ENCODE results near the gene IMMP2L. TPM values are rescaled to one million over a fixed set of nuclear protein-coding genes. Genes with fewer than 3 reads are reported as not detected.

The IMMP2L gene
- total and polyA plus RNA-seq, 2 of the 4 experiments (the other 2 are of a cell fraction), result 5.8 to 9.3 TPM

DNA sequence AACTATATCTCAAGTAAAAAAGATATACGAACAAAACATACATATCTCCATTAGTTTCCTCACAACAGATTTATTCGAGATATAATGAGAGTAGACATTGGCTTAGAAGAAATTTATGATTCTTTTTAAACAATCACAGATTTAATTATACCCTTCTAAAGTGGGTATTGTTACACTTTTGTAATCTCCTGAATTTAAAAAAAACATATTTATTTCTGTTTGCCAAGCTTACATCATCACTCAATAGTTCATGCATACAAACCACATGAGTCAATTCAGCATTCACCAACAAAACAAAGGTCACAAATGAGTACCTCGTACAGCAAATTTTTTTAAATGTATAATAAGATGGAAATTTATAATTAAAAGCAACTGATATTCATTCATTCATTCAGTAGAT, 453.8 kb downstream of the IMMP2L start:
- ChIA-PET CTCF (no interaction called here), POLR2A (ENCODE audit: unreplicated experiment) (interaction anchor here (0.6 kb wide), 1 partner anchor 83 kb away, joined by 3 read pairs; no protein-coding TSS in a partner anchor)
- no peaks in the 10 kb centered on the region for H3K27me3 ChIP-seq (ENCODE audit: control insufficient read depth, insufficient read depth, low read length)
- H3K4ac ChIP-seq (ENCODE audit: low read depth, low read length), result no peak overlapping the region
- no peaks in the 10 kb centered on the region for H3K9me3 ChIP-seq (ENCODE audit: control insufficient read depth, insufficient read depth, low read length)
- BruUV-seq (replicated peaks), result no TSS peak
- no peak overlapping the region for H2AK5ac ChIP-seq (ENCODE audit: low read depth, low read length)
- intact Hi-C loops (cut with micrococcal nuclease) (no loop called here), in situ Hi-C loops (cut with MboI; ENCODE audit: low sequenced_read_pairs) (no loop called here), dilution Hi-C loops (cut with HindIII; ENCODE audit: low sequenced_read_pairs, unreplicated experiment) (no loop called here)
- H3K36me3 ChIP-seq (ENCODE audit: control insufficient read depth, insufficient read depth, low read length), result no peaks in the 10 kb centered on the region
- no peaks in the 10 kb centered on the region; the same call in 1 of the 2 replicates for H3K4me1 ChIP-seq (ENCODE audit: control insufficient read depth, insufficient read depth, low read length)
- WGBS, 2 experiments (ENCODE audit: extremely low coverage in 2 of 2, insufficient read length in 1 of 2), result no CpG with 5 or more reads among the region's 3 CpGs
- no peak overlapping the region for H3K23ac ChIP-seq (ENCODE audit: low read depth, low read length)
- DNase-seq, result peak; percentile 46
- H2BK120ac ChIP-seq (ENCODE audit: low read depth, low read length), result no peak overlapping the region
- H2AFZ ChIP-seq (replicated peaks; ENCODE audit: low read length, poor library complexity), result no peak overlapping the region
- H4K91ac ChIP-seq (ENCODE audit: insufficient read depth, low read depth, low read length), result no peak overlapping the region
- no peak overlapping the region for H2AK9ac ChIP-seq (replicated peaks; ENCODE audit: low read depth, low read length, poor library complexity)
- no peak overlapping the region for H2BK20ac ChIP-seq (ENCODE audit: low read depth, low read length)
- H2BK15ac ChIP-seq (ENCODE audit: low read depth, low read length), result no peak overlapping the region
- H4K20me1 ChIP-seq (ENCODE audit: insufficient read depth, low read length), result no peaks in the 10 kb centered on the region
- 0 out of 4 replicates have a peak, but pooled peaks cover 0 to 3% of the 10 kb centered on the region in 2 experiments for H3K79me1 ChIP-seq (ENCODE audit: low read depth in 1 of 2, low read length in 2 of 2)
- H4K8ac ChIP-seq (ENCODE audit: low read depth in 2 of 2, low read length in 2 of 2), result no peak overlapping the region
- H3K27ac ChIP-seq (ENCODE audit: insufficient read depth, low read length), result no peak overlapping the region
- no peak overlapping the region for H3K4me3 ChIP-seq (ENCODE audit: insufficient read depth, low read depth, low read length)
- ATAC-seq (ENCODE audit: low read depth), result no peak
- TF ChIP-seq FOS (IDR thresholded peaks at IDR 0.05; ENCODE audit: low read depth, low read length), result no peak
- peak; percentile 42; the same call in 1 of the 2 replicates for TF ChIP-seq CEBPB (IDR thresholded peaks at IDR 0.05; ENCODE audit: low read depth, low read length)
- no peak overlapping the region for H3K56ac ChIP-seq (ENCODE audit: extremely low read depth, insufficient read depth, low read length)
- no peak overlapping the region for H3K14ac ChIP-seq (replicated peaks; ENCODE audit: low read depth, low read length)
- H2BK5ac ChIP-seq (ENCODE audit: low read depth, low read length, poor library complexity, severe bottlenecking), result no peak overlapping the region
- no peak overlapping the region for H3K4me2 ChIP-seq (ENCODE audit: low read depth, low read length)
- no peak overlapping the region for H4K5ac ChIP-seq (ENCODE audit: low read depth, low read length)
- H3K9me1 ChIP-seq (ENCODE audit: insufficient read depth, low read length), result peaks cover 4% of the 10 kb centered on the region; the same call in 1 of the 2 replicates
- no peak overlapping the region for H3K9ac ChIP-seq (ENCODE audit: low read depth, low read length)
- H3K18ac ChIP-seq (ENCODE audit: low read depth, low read length), result no peak overlapping the region
